Stimulated activated CD8-positive, alpha-beta memory T cell treated with anti-CD3 and anti-CD28 coated beads, Interleukin-7, amount 100 ng/mL, for 1 hour (primary cell): ENCODE results near the gene RBM26.

ENCODE experiments used
- DNase-seq, 2 donors: peaks; one replicate each; pipeline ENCODE4 v3.0.0-alpha.2; 2020; ENCODE audit warnings: low read depth in 2 of 2

Gene RBM26

GRCh38 chr13:79405831-79406596 lies at the start of gene RBM26:
Gene RBM26, minus strand, starts transcription at chr13:79406255. Its CDS starts 481 bp downstream, at chr13:79405774.
- DNase-seq: peak; percentile 78 to 85

- no peak for DNase-seq
Measured at GRCh38 chr13:79455331-79455730, 49.3 kb upstream of the RBM26 start.

DNA sequence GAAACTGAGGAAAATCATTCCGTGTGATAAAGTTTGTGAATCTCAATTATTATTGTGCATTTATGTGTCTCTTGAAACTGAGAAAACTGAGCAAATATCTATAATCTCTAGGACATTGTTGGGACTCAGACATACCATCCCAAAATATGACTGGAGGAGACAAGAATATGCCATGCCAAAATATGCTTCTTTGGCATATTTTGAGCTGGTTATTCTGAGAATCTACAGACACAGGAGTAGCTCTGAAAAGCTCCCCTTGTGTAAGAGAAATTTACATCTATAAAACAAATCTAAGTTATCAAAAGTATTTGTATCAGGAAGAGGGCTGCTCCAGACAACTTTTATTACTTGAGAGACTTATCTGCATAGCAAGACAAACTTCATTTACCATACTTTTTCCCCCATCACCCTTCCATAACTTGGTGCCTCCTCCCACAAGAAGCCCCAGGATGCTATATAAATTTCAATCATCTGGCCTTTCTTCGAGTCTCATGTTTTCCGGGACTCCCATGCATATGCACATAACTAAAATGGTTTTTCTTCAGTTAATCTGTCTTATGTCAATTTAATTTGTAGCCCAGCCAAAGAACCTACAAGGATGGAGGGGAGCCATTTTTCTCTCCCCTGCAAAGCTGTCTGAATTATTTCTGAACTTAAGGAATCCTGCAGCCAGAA lies 46.3 kb upstream of the RBM26 start:
- no peak for DNase-seq

DNA sequence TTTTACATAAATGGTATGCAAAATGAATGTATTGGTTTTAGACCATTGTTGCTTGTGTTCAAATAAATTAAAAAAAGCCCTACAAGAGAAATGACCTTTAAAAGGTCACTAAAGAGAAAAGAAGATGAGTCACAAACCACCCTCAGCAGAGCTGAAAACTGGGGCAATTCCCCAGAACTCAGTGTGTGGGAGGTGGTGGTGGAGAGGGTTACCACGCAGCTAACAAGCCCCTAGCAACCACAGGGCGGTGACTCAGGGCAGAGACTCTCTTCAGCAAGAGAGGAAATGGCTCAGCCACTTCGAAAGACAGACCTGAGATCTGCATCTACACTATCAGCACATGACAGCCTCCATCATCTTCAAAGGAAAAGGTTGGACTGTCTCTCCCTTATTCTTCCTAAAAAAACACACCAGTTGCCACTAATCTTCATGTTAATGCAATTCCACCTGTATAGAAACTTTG lies 45.5 kb upstream of the RBM26 start:
- DNase-seq: peak; percentile 69 to 75

DNA sequence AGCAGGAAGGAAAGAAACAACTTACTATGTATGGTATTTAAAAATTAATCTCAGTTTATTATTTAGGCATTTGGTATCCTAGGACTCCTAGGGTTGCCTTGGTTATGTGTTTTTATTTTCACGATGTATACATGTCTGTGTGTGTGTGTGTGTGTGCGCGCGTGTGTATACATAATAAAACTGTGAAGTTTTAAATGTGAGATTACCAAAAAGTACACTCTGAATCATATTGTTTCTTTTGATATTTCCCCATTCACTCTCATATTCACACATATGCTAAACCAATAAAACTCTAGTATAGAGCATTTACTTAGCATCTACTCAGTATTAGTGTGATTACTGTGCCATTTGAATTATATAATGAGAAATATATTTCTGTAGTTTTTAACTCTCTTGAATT lies 44.1 kb upstream of the RBM26 start:
- no peak for DNase-seq

DNA sequence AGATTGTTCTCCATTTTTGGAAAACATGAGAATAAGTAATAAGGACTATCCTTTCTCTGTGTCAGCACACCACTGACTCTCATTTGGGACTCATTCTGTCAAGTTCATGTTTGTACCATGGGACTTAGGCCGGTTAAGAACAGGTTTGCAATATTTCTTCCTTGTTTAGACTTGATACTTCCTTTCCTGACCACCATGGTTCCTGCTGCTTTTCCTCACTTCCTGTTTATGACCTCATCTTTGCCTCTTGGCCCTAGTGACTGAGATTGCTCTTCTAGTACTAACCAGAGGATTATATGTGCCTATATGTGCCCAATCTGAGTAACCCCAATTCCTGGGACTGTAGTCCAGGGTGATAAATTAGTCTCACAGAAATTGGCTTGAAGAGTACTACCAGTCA lies 42.4 kb upstream of the RBM26 start:
- no peak for DNase-seq

GRCh38 chr13:79447741-79448140 lies 41.7 kb upstream of the RBM26 start:
- DNase-seq: no peak

GRCh38 chr13:79447141-79447540 lies 41.1 kb upstream of the RBM26 start:
- no peak for DNase-seq

- DNase-seq: no peak
Measured at GRCh38 chr13:79445968-79446645, 40.1 kb upstream of the RBM26 start.

GRCh38 chr13:79442706-79443105 lies 36.7 kb upstream of the RBM26 start:
- DNase-seq: no peak

- DNase-seq: no peak
Measured at GRCh38 chr13:79442221-79442620, 36.2 kb upstream of the RBM26 start.

- no peak for DNase-seq
Measured at GRCh38 chr13:79440958-79441528, 35.0 kb upstream of the RBM26 start.

DNA sequence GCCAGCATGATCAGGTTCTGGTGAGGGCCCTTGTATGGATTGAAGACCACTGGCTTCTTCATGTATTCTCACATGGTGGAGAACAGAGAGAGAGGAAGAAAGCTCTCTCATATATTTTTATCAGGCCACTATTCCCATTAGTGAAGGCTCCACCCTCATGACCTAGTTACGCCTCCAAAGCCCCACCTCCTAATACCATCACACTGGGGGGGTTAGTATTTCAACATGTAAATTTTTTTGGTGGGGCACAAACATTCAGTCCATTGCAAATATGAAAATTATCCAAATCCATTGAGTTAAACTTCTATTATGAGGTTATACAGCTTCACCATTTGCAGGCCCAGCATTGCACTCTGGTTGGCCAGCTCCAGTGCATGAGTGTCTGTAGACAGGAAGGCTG lies 33.2 kb upstream of the RBM26 start:
- no peak for DNase-seq

- no peak for DNase-seq
Measured at GRCh38 chr13:79435561-79435990, 29.5 kb upstream of the RBM26 start.

- DNase-seq: no peak
Measured at GRCh38 chr13:79434556-79434955, 28.5 kb upstream of the RBM26 start.

- no peak for DNase-seq
Measured at GRCh38 chr13:79432992-79433391, 26.9 kb upstream of the RBM26 start.

DNA sequence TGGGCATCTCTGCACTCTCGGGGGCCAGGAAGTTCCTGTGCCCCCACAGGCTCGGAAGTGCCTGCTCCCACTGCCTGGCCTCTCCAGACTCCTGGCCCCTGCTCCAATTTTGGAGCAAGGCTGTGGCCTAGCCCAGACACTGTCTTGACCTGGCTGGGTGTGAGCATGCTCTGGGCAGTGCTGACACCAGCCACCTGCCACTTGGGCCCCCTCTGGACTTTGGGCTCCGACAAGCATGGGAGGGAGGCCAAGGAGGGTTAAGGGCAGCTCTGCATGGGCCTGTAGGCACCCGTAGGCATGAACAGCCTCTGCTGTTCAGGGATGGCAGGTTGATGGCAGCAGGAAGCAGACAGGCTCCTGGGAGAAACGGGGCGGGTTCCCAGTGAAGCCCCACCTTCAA lies 26.0 kb upstream of the RBM26 start:
- DNase-seq: no peak

- DNase-seq: no peak
Measured at GRCh38 chr13:79429309-79429708, 23.3 kb upstream of the RBM26 start.

GRCh38 chr13:79427883-79428282 lies 21.8 kb upstream of the RBM26 start:
- DNase-seq: no peak

- no peak for DNase-seq
Measured at GRCh38 chr13:79427265-79427664, 21.2 kb upstream of the RBM26 start.

DNA sequence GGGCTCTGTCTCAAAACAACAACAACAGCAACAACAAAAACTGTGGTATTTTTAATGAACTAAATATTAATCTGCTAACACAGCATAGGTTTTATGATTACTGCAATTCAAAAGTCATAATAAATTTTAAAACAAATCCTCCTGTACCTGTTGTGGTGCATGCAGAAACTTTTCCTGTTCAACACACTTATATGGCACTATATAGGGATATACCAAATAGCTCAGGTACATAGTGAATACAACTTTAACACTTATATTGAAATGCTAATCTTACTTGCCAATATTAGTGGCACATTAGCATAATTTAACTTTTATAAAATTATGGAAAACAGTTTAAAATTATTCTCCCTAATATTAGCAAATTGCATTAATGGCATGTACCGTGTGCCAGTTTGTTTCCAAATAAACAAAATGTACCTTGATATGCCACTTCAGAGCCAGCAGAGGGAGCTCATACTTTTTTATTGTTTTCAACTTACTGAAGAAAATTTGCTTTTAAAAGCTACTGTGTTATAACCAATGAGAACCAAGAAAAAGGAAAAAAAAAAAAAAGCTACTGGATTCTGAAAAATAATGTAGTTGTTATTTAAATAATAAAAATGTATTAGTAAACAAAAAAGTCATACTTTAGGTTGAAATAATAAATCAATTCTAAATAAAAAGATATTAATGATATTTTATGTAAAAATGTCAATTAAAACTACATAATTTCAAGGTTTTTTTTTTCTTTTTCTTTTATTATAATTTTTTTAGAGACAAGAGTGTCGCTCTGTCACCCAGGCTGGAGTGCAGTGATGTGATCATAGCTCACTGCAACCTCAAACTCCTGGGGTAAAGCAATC lies 18.0 kb upstream of the RBM26 start:
- DNase-seq: no peak
